Karpas-422 (cell line): ENCODE measurements around the gene ZC3H10. TPM values are rescaled to one million over a fixed set of nuclear protein-coding genes. Genes with fewer than 3 reads are reported as not detected.

Experiments
- DNase-seq: peaks from one replicate; pipeline ENCODE4 v3.0.0-alpha.2; 2015
- H2AFZ ChIP-seq: fragments of 200-600 bp; sonication (generic); 2 replicates; pipeline ENCODE4 v1.6.1; 2014; ENCODE audit warnings: antibody characterized with exemption, low read length, mixed read lengths
- H3K27ac ChIP-seq: fragments of 200-600 bp; sonication (generic); 2 replicates; pipeline ENCODE4 v1.5.1; 2014; ENCODE audit warnings: mild to moderate bottlenecking, low read length, moderate library complexity
- H3K27me3 ChIP-seq: fragments of 200-600 bp; sonication (generic); 2 replicates; pipeline ENCODE4 v1.6.1; 2014; ENCODE audit warnings: low read length, mixed read lengths
- H3K36me3 ChIP-seq: fragments of 200-600 bp; sonication (generic); 2 replicates; pipeline ENCODE4 v1.6.1; 2014; ENCODE audit warnings: low read length, mixed read lengths; ENCODE audit not compliant: insufficient read depth
- H3K4me1 ChIP-seq: fragments of 200-600 bp; sonication (generic); 2 replicates; pipeline ENCODE4 v1.6.1; 2014; ENCODE audit warnings: mild to moderate bottlenecking, low read length, mixed read lengths
- H3K4me2 ChIP-seq: fragments of 200-600 bp; sonication (generic); 2 replicates; pipeline ENCODE4 v1.6.1; 2014; ENCODE audit warnings: low read length, low read depth, mild to moderate bottlenecking; ENCODE audit not compliant: poor library complexity, severe bottlenecking
- H3K4me3 ChIP-seq: fragments of 200-600 bp; sonication (generic); 2 replicates; pipeline ENCODE4 v1.5.1; 2014; ENCODE audit warnings: mild to moderate bottlenecking, antibody characterized with exemption, low read length, mixed read lengths
- H3K79me2 ChIP-seq: fragments of 200-600 bp; sonication (generic); 2 replicates; pipeline ENCODE4 v1.6.1; 2014; ENCODE audit warnings: mild to moderate bottlenecking, low read length, mixed read lengths
- H3K9ac ChIP-seq: fragments of 200-600 bp; sonication (generic); 2 replicates; pipeline ENCODE4 v1.6.0; 2014; ENCODE audit warnings: low read length
- H3K9me2 ChIP-seq: fragments of 200-600 bp; sonication (generic), shearing (Covaris generic); replicated peaks from 2 replicates; pipeline ENCODE4 v1.6.0; 2014; ENCODE audit warnings: mild to moderate bottlenecking, low read length, moderate library complexity; ENCODE audit not compliant: insufficient read depth
- H3K9me3 ChIP-seq: fragments of 300-700, 200-600 bp; sonication (generic); 2 replicates; pipeline ENCODE4 v1.6.1; 2014; ENCODE audit warnings: low read length, mixed read lengths
- H4K20me1 ChIP-seq: fragments of 200-600 bp; sonication (generic); 2 replicates; pipeline ENCODE4 v1.6.1; 2014; ENCODE audit warnings: mild to moderate bottlenecking, antibody characterized with exemption, low read length, low read depth; ENCODE audit not compliant: insufficient read depth
- total RNA-seq: library from RNA; depleted of rRNA; stranded (reverse); fragments of >200 nt; shearing (Covaris generic); gene quantifications from 2 replicates; pipeline ENCODE4 v1.2.3, GENCODE V29; 2014; ENCODE audit warnings: low replicate concordance

The ZC3H10 gene
- total RNA-seq, 1 experiment from 2014 or later, result 13.4 TPM

DNA sequence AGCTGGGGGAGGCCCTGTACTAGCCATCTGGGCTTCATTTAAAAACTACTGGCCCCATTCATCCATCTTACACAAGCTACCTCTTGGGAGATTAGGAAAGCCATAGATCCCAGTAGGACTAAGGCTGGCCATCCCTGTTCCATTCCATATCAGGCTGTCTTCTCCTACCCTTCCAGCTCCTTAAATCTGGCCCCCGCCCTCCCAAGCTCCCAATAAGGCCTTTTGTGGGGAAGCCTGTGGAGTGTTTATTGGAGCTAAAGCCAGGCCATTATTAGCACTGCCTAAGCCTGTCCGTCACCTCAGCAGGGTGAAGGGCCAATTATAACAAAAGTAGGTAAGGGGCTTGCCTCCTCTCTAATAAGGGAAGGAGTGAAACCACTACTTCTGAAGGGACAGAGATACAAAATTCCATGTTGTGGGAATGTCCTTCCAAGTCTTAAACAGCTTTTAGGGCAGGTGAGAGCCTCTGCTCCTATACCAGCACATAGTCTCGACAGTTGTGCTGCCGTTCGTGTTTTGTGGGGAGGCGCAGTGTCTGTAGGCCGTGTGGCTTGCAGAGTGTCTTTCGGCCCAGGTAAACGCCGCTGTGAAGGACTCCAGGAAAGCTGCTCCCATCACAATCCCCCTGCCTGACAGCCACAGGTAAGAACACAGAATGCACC lies 43.8 kb downstream of the ZC3H10 start:
- peaks cover 8% of the 10 kb centered on the region; the same call in 1 of the 2 replicates for H4K20me1 ChIP-seq
- H3K4me3 ChIP-seq, result no peak overlapping the region
- DNase-seq, result no peak
- H3K9ac ChIP-seq, result no peak overlapping the region
- peaks cover 27% of the 10 kb centered on the region for H3K79me2 ChIP-seq
- no peak overlapping the region for H3K27ac ChIP-seq
- no peak overlapping the region for H3K4me2 ChIP-seq
- peaks cover 47% of the 10 kb centered on the region for H3K4me1 ChIP-seq
- no peaks in the 10 kb centered on the region for H3K27me3 ChIP-seq
- H2AFZ ChIP-seq, result no peak overlapping the region
- H3K9me3 ChIP-seq, result no peaks in the 10 kb centered on the region
- H3K36me3 ChIP-seq, result peaks cover 49% of the 10 kb centered on the region
- H3K9me2 ChIP-seq, result no peaks in the 10 kb centered on the region

- H2AFZ ChIP-seq, result no peak overlapping the region
- H3K27ac ChIP-seq, result peak overlapping the region; percentile 13; the same call in 1 of the 2 replicates
- DNase-seq, result no peak
- peaks cover 52% of the 10 kb centered on the region for H3K36me3 ChIP-seq
- no peak overlapping the region for H3K4me2 ChIP-seq
- no peaks in the 10 kb centered on the region for H3K9me2 ChIP-seq
- H4K20me1 ChIP-seq, result peaks cover 8% of the 10 kb centered on the region; the same call in 1 of the 2 replicates
- H3K9ac ChIP-seq, result no peak overlapping the region
- no peaks in the 10 kb centered on the region for H3K9me3 ChIP-seq
- H3K4me1 ChIP-seq, result peaks cover 40% of the 10 kb centered on the region
- H3K4me3 ChIP-seq, result no peak overlapping the region
- peaks cover 27% of the 10 kb centered on the region for H3K79me2 ChIP-seq
- no peaks in the 10 kb centered on the region for H3K27me3 ChIP-seq
Observed at GRCh38 chr12:56162468-56163290, 44.6 kb downstream of the ZC3H10 start.

- Histone ChIP-seq H2AFZ (no peak overlapping the region), H3K9me2 (no peaks in the 10 kb centered on the region), H3K79me2 (peaks cover 22% of the 10 kb centered on the region), H3K4me3 (no peak overlapping the region), H4K20me1 (peaks cover 8% of the 10 kb centered on the region; the same call in 1 of the 2 replicates), H3K4me1 (peaks cover 40% of the 10 kb centered on the region), H3K9me3 (no peaks in the 10 kb centered on the region), H3K4me2 (no peak overlapping the region), H3K27me3 (no peaks in the 10 kb centered on the region), H3K9ac (no peak overlapping the region), H3K27ac (no peak overlapping the region), H3K36me3 (peaks cover 52% of the 10 kb centered on the region)
- DNase-seq, result no peak
Observed at GRCh38 chr12:56163533-56164344, 45.7 kb downstream of the ZC3H10 start.

DNA sequence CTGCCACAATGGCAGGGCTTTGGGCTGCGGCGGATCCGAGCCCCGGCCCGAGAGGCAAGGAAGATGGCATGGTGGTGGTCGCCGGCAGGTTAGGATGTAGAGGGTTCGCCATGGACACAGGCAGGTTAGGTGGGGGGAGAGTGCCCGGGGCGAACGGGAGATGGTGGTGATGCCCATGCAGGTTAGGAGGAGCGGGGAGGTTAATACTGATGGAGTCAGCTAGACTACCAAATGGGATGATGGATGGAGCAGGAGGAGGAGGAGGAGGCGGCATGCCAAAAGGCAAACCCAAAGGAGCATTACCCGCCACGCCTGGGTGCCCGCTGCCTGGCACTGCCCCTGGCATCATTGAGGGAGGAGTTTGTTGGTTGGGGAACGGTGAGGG lies 46.3 kb downstream of the ZC3H10 start:
- Histone ChIP-seq H3K9me2 (no peaks in the 10 kb centered on the region), H3K27ac (no peak overlapping the region), H3K36me3 (peaks cover 52% of the 10 kb centered on the region), H3K4me3 (no peak overlapping the region), H3K4me1 (peaks cover 37% of the 10 kb centered on the region), H3K79me2 (peaks cover 16% of the 10 kb centered on the region), H3K9me3 (no peaks in the 10 kb centered on the region), H3K27me3 (no peaks in the 10 kb centered on the region), H3K9ac (no peak overlapping the region), H4K20me1 (peaks cover 8% of the 10 kb centered on the region; the same call in 1 of the 2 replicates), H2AFZ (no peak overlapping the region), H3K4me2 (no peak overlapping the region)
- DNase-seq, result no peak

DNA sequence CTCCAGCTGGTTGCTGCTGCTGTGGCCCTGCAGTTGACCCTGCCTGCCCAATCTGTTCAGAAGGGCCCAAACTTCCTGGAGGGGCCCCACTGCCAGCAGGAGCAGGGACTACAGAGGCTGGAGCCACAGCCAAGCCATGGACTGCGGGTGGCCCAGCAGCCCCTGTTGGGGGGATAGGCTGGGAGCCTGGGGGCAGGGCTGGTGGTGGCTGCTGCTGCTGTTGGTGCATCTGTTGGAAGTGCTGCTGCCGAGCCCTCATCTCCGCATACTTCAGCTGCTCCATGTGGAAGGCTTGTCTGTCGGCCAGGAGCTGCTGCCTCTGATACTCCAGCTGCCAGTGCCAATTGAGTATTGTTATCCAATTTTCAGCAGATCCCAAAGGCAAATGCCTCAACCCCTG lies 47.3 kb downstream of the ZC3H10 start:
- Histone ChIP-seq H3K27ac (no peak overlapping the region), H3K9me3 (no peaks in the 10 kb centered on the region), H3K9ac (no peak overlapping the region), H3K36me3 (peaks cover 44% of the 10 kb centered on the region), H3K4me2 (no peak overlapping the region), H4K20me1 (no peaks in the 10 kb centered on the region; the same call in 1 of the 2 replicates), H3K4me1 (peaks cover 27% of the 10 kb centered on the region), H2AFZ (no peak overlapping the region), H3K79me2 (peaks cover 5% of the 10 kb centered on the region), H3K27me3 (no peaks in the 10 kb centered on the region), H3K9me2 (no peaks in the 10 kb centered on the region), H3K4me3 (no peak overlapping the region)
- no peak for DNase-seq

DNA sequence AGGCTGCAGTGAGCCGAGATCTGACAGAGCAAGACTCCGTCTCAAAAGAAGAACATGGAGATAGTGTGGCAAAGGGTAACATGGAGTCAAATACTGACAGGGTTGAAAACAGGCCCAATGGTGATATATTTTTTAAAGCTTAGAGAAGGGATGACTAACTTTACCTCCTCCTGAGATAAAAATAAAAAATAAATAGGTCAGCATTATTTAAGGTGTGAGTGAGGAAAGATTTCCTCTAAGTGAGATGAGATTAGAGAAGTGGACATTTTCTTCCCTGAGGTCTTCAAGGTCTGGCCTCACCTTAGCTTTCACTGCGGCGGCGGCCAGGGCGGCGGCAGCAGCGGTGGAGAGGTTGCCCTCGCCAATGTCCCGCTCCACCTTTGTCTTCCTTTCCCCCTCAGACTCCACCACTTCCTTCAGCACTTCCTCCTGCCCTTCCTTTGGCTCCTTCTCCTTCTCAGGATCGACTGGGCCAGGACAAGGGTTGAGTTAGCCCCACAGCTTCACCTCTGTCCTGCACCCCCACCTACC lies 51.2 kb downstream of the ZC3H10 start:
- Histone ChIP-seq H3K9ac (no peak overlapping the region), H3K9me2 (no peaks in the 10 kb centered on the region), H3K27ac (no peak overlapping the region), H3K4me2 (no peak overlapping the region), H3K4me1 (no peaks in the 10 kb centered on the region), H3K79me2 (no peaks in the 10 kb centered on the region), H2AFZ (no peak overlapping the region), H3K36me3 (peaks cover 42% of the 10 kb centered on the region), H3K9me3 (no peaks in the 10 kb centered on the region), H4K20me1 (no peaks in the 10 kb centered on the region), H3K4me3 (no peak overlapping the region), H3K27me3 (no peaks in the 10 kb centered on the region)
- DNase-seq, result no peak

- Histone ChIP-seq H3K79me2 (no peaks in the 10 kb centered on the region), H3K9me2 (no peaks in the 10 kb centered on the region), H3K4me3 (no peak overlapping the region), H3K4me2 (no peak overlapping the region), H3K36me3 (peaks cover 44% of the 10 kb centered on the region), H2AFZ (no peak overlapping the region), H3K9me3 (no peaks in the 10 kb centered on the region), H3K27me3 (no peaks in the 10 kb centered on the region), H3K9ac (no peak overlapping the region), H4K20me1 (no peaks in the 10 kb centered on the region), H3K4me1 (no peaks in the 10 kb centered on the region), H3K27ac (no peak overlapping the region)
- DNase-seq, result no peak
Observed at GRCh38 chr12:56172839-56173238, 54.8 kb downstream of the ZC3H10 start.
